Adrenal gland (tissue), 12 donors: ENCODE data around the gene FAIM2. TPM values are rescaled to one million over a fixed set of nuclear protein-coding genes. Genes with fewer than 3 reads are reported as not detected.

Experiments
- DNase-seq, 7 donors: peaks; one replicate each; pipeline ENCODE4 v3.0.0-alpha.2; 2019 to 2020
- H3K27ac ChIP-seq, 5 donors: fragments of 200-600 bp; sonication (generic) in 4 of 5; 1 replicate in 3 of 5; 2 replicates in 2 of 5; pipeline versions ENCODE4 v1.5.1 to v1.8.0; 2016 to 2020; ENCODE audit warnings: mild to moderate bottlenecking in 1 of 5
- H3K27me3 ChIP-seq: fragments of 200-600 bp; 2 replicates; pipeline ENCODE4 v1.8.0; 2021
- H3K36me3 ChIP-seq, 2 donors: fragments of 200-600 bp; replicated peaks in 1 of 2; 1 replicate in 1 of 2; 2 replicates in 1 of 2; pipeline versions ENCODE4 v1.5.1 to v1.8.0; 2018 to 2022
- H3K4me1 ChIP-seq, 2 donors: fragments of 200-600 bp; replicated peaks in 1 of 2; 1 replicate in 1 of 2; 2 replicates in 1 of 2; pipeline versions ENCODE4 v1.5.1 to v1.8.0; 2018 to 2021
- H3K4me3 ChIP-seq, 4 donors: fragments of 200-600 bp; sonication (generic) in 3 of 4; one replicate each; pipeline ENCODE4 v1.5.1; 2016 to 2018
- H3K9me3 ChIP-seq, 3 donors: fragments of 200-600 bp; sonication (generic) in 1 of 3; replicated peaks in 1 of 3; 1 replicate in 2 of 3; 2 replicates in 1 of 3; pipeline versions ENCODE4 v1.5.1 to v1.8.0; 2016 to 2021
- CTCF ChIP-seq, 6 experiments: fragments of 450-650 bp in 4 of 6; fragments of 200-600 bp in 2 of 6; sonication (generic) in 1 of 6; IDR thresholded peaks; 1 replicate in 5 of 6; 2 replicates in 1 of 6; pipeline versions ENCODE4 v1.5.1 to v1.8.0; 2016 to 2021; ENCODE audit warnings: antibody characterized with exemption in 6 of 6, mild to moderate bottlenecking in 2 of 6, moderate library complexity in 1 of 6
- POLR2A ChIP-seq, 2 donors: fragments of 450-650 bp; IDR thresholded peaks; one replicate each; pipeline ENCODE4 v1.6.1; 2017; ENCODE audit warnings: antibody characterized with exemption in 2 of 2, mild to moderate bottlenecking in 2 of 2, moderate library complexity in 1 of 2
- WGBS, 4 donors: extraction: QIAGEN DNeasy Blood & Tissue Kit in 2 of 4; methylation state at CpG; one replicate each; pipeline versions ENCODE4 v1.1.5 to v1.1.7; 2013 to 2017; 5-methylcytosine and 5-hydroxymethylcytosine counted together
- intact Hi-C, 2 donors: fragments of 100-400 bp; cut with DNase I; formaldehyde crosslinking; loops; one replicate each; pipeline versions ENCODE4 v1.14.1 to v1.15.0; 2022 to 2023
- polyA plus RNA-seq, 3 donors: library from polyadenylated mRNA; stranded (reverse); fragments of 200-250 nt in 2 of 3; fragments of 350-450 nt in 1 of 3; fragmentation: Illumina TruSeq in 1 of 3; extraction: RNeasy Lipid Tissue Mini Kit (QIAGEN cat#74804) in 1 of 3; gene quantifications; one replicate each; pipeline ENCODE4 v1.2.3, GENCODE V29; 2013 to 2014
- total RNA-seq, 9 donors: library from RNA; depleted of rRNA in 4 of 9; stranded (reverse); fragments of >200 nt in 4 of 9; fragments of 120-200 nt in 1 of 9; fragmentation: NEBNext Ultra II Directional in 1 of 9; extraction: Animal tissue kit (Norgen Biotek cat#: 25700) in 1 of 9; gene quantifications; one replicate each; pipeline versions ENCODE4 v1.1.0 to v1.2.4, GENCODE V29; 2013 to 2023
- donor health status: healthy with polysubstance abuse.
- donor health status: Bipolar disorder and iron deficiency.
- donor health status: DM: yes; HTN: yes; CAD: no.
- donor health status: DM: no; HTN: no; CAD: no.
- donor health status: DM: no; HTN: no; CAD: no.
- donor health status: DM: yes; HTN: yes; CAD: no.

Gene FAIM2
- total and polyA plus RNA-seq, 12 donors, result 0.35 to 50.8 (median 8.7) TPM

GRCh38 chr12:49888461-49889151 is 15.1 kb downstream of the FAIM2 start:
- WGBS, 4 donors, result 91 to 97% (median 94%) methylated on average over 9 to 13 of the region's 13 CpGs

GRCh38 chr12:49887536-49888401 is 15.9 kb downstream of the FAIM2 start:
- DNase-seq, result no peak
- Histone ChIP-seq H3K9me3 (no peaks in the 10 kb centered on the region), H3K4me3 (no peak overlapping the region), H3K36me3 (no peaks in the 10 kb centered on the region), H3K27me3 (no peaks in the 10 kb centered on the region), H3K27ac (no peak overlapping the region), H3K4me1 (no peaks in the 10 kb centered on the region)
- WGBS, 4 donors, result 79 to 88% (median 85%) methylated on average over 11 to 15 of the region's 15 CpGs
- intact Hi-C loops, result no loop called here
- TF ChIP-seq CTCF (IDR thresholded peaks at IDR 0.05), result no peak
- TF ChIP-seq POLR2A (IDR thresholded peaks at IDR 0.05), result no peak

More at GRCh38 chr12:49888461-49889151, 15.1 kb downstream of the FAIM2 start:
- Histone ChIP-seq H3K36me3 (no peaks in the 10 kb centered on the region), H3K27ac (no peak overlapping the region), H3K27me3 (no peaks in the 10 kb centered on the region), H3K4me1 (no peaks in the 10 kb centered on the region), H3K9me3 (no peaks in the 10 kb centered on the region), H3K4me3 (no peak overlapping the region)
- intact Hi-C loops, result no loop called here
- no peak for DNase-seq
- TF ChIP-seq CTCF (IDR thresholded peaks at IDR 0.05) (no peak), POLR2A (IDR thresholded peaks at IDR 0.05) (no peak)

- intact Hi-C loops, result no loop called here
- no peaks in the 10 kb centered on the region for H3K36me3 ChIP-seq
- no peak overlapping the region for H3K4me3 ChIP-seq
- DNase-seq, result no peak
- no peaks in the 10 kb centered on the region for H3K27me3 ChIP-seq
- H3K4me1 ChIP-seq, result no peaks in the 10 kb centered on the region
- WGBS, 4 donors, result 81 to 86% (median 83%) methylated on average over 9 of the region's 9 CpGs
- no peaks in the 10 kb centered on the region for H3K9me3 ChIP-seq
- no peak for TF ChIP-seq POLR2A (IDR thresholded peaks at IDR 0.05)
- TF ChIP-seq CTCF (IDR thresholded peaks at IDR 0.05), result no peak
- H3K27ac ChIP-seq, result no peak overlapping the region
Measured at GRCh38 chr12:49887091-49887490, 16.6 kb downstream of the FAIM2 start.

GRCh38 chr12:49885663-49886461 is 17.8 kb downstream of the FAIM2 start:
- WGBS, 4 donors, result 63 to 71% (median 64%) methylated on average over 14 to 16 of the region's 16 CpGs
- Histone ChIP-seq H3K27ac (no peak overlapping the region), H3K4me3 (no peak overlapping the region), H3K36me3 (no peaks in the 10 kb centered on the region), H3K27me3 (no peaks in the 10 kb centered on the region), H3K9me3 (no peaks in the 10 kb centered on the region), H3K4me1 (no peaks in the 10 kb centered on the region)
- DNase-seq, result no peak
- TF ChIP-seq CTCF (IDR thresholded peaks at IDR 0.05) (no peak), POLR2A (IDR thresholded peaks at IDR 0.05) (no peak)
- intact Hi-C loops, result no loop called here
